Activated CD8-positive, alpha-beta T cell treated with anti-CD3 and anti-CD28 coated beads for 36 hours (primary cell): Measurements from ENCODE around the gene TMEM41A. TPM values are rescaled to one million over a fixed set of nuclear protein-coding genes. Genes with fewer than 3 reads are reported as not detected.

ENCODE experiments used
- ATAC-seq: fragments of 200-7000 bp; cut with Tn5 transposase; one replicate; pipeline ENCODE4 v1.10.0; 2021; ENCODE audit warnings: mild to moderate bottlenecking, moderate library complexity
- CTCF ChIA-PET: fragments of 350-600 bp; sonication (Branson Sonifier 250); formaldehyde crosslinking; loops from one replicate; lab custom pipeline; 2021; ENCODE audit warnings: antibody characterized with exemption; lab: Charles Lee
- POLR2A ChIA-PET: fragments of 350-600 bp; sonication (Branson Sonifier 250); formaldehyde crosslinking; loops from one replicate; lab custom pipeline; 2021; ENCODE audit warnings: antibody characterized with exemption; lab: Charles Lee
- DNase-seq: peaks from one replicate; pipeline ENCODE4 v3.0.0-alpha.2; 2020
- H3K27ac Mint-ChIP-seq: one replicate; pipeline ENCODE4 v1.8.0; 2021; ENCODE audit warnings: mild to moderate bottlenecking, mixed read lengths
- H3K27me3 Mint-ChIP-seq: one replicate; pipeline ENCODE4 v1.8.0; 2021; ENCODE audit warnings: mixed read lengths
- H3K36me3 Mint-ChIP-seq: one replicate; pipeline ENCODE4 v1.8.0; 2021; ENCODE audit warnings: low read depth, mixed read lengths
- H3K4me1 Mint-ChIP-seq: one replicate; pipeline ENCODE4 v1.8.0; 2021; ENCODE audit warnings: low read depth, mixed read lengths
- H3K4me3 Mint-ChIP-seq: one replicate; pipeline ENCODE4 v1.8.0; 2021; ENCODE audit warnings: mild to moderate bottlenecking, moderate library complexity, mixed read lengths
- H3K9me3 Mint-ChIP-seq: one replicate; pipeline ENCODE4 v1.8.0; 2021; ENCODE audit warnings: mixed read lengths
- CTCF ChIP-seq: fragments of 200-600 bp; IDR thresholded peaks from one replicate; pipeline ENCODE4 v1.8.0; 2022; ENCODE audit warnings: antibody characterized with exemption, mild to moderate bottlenecking
- intact Hi-C: fragments of 100-400 bp; cut with micrococcal nuclease; formaldehyde crosslinking; loops from one replicate; pipeline ENCODE4 v1.10.0; 2022
- total RNA-seq, 2 experiments: library from RNA; stranded (reverse); gene quantifications; one replicate each; pipeline ENCODE4 v1.2.3, GENCODE V29; 2021

TMEM41A gene
- total RNA-seq, 2 experiments from 2014 or later: 21.5 to 24.5 TPM

GRCh38 chr3:185526349-185526951, 27.6 kb upstream of the TMEM41A start:
- POLR2A ChIA-PET: interaction anchor here (0.6 kb wide), 1 partner anchor 1447 kb away, joined by 3 read pairs; no protein-coding TSS in a partner anchor
- CTCF ChIA-PET: interaction anchor here (1.5 kb wide), 1 partner anchor 48 kb away, joined by 3 read pairs; no protein-coding TSS in a partner anchor
- no peak for TF ChIP-seq CTCF
- Mint-ChIP-seq H3K4me1 (no peaks in the 10 kb centered on the region), H3K9me3 (no peaks in the 10 kb centered on the region), H3K27me3 (peaks cover 11% of the 10 kb centered on the region), H3K27ac (no peak overlapping the region), H3K4me3 (no peak overlapping the region), H3K36me3 (no peaks in the 10 kb centered on the region)
- intact Hi-C loops: no loop called here
- ATAC-seq (no peak), DNase-seq (no peak)

GRCh38 chr3:185521349-185522138, 22.7 kb upstream of the TMEM41A start:
- H3K9me3 Mint-ChIP-seq: no peaks in the 10 kb centered on the region
- no peak for DNase-seq
- peaks cover 9% of the 10 kb centered on the region for H3K27me3 Mint-ChIP-seq
- POLR2A ChIA-PET: no interaction called here
- no peak for TF ChIP-seq CTCF
- CTCF ChIA-PET: interaction anchor here (1.5 to 1.9 kb wide), 2 partner anchors 54 to 139 kb away, joined by 3 to 8 read pairs; no protein-coding TSS in a partner anchor
- no peak overlapping the region for H3K27ac Mint-ChIP-seq
- no peak overlapping the region for H3K4me3 Mint-ChIP-seq
- H3K4me1 Mint-ChIP-seq: no peaks in the 10 kb centered on the region
- ATAC-seq: no peak
- H3K36me3 Mint-ChIP-seq: no peaks in the 10 kb centered on the region
- intact Hi-C loops: no loop called here

GRCh38 chr3:185519021-185519420, 20.2 kb upstream of the TMEM41A start:
- DNase-seq: no peak
- H3K4me1 Mint-ChIP-seq: no peaks in the 10 kb centered on the region
- ChIA-PET POLR2A (interaction anchor here (0.6 kb wide), 1 partner anchor 744 kb away, joined by 3 read pairs; no protein-coding TSS in a partner anchor), CTCF (no interaction called here)
- no peak for TF ChIP-seq CTCF
- no peak for ATAC-seq
- H3K27me3 Mint-ChIP-seq: peaks cover 12% of the 10 kb centered on the region
- H3K9me3 Mint-ChIP-seq: no peaks in the 10 kb centered on the region
- no peaks in the 10 kb centered on the region for H3K36me3 Mint-ChIP-seq
- no peak overlapping the region for H3K4me3 Mint-ChIP-seq
- intact Hi-C loops: no loop called here
- H3K27ac Mint-ChIP-seq: no peak overlapping the region

GRCh38 chr3:185517387-185518130, 18.7 kb upstream of the TMEM41A start:
- Mint-ChIP-seq H3K27me3 (peaks cover 12% of the 10 kb centered on the region), H3K9me3 (no peaks in the 10 kb centered on the region), H3K4me3 (no peak overlapping the region), H3K36me3 (no peaks in the 10 kb centered on the region), H3K4me1 (no peaks in the 10 kb centered on the region), H3K27ac (no peak overlapping the region)
- TF ChIP-seq CTCF: no peak
- CTCF ChIA-PET: no interaction called here
- DNase-seq (no peak), ATAC-seq (no peak)
- intact Hi-C loops: no loop called here
- POLR2A ChIA-PET: no interaction called here
